SK-N-SH treated with all-trans-retinoic acid at 6 μM for 48 hours (cell line): ENCODE results near the gene NPM3.

ENCODE experiments used
- BACH2 ChIP-seq: fragments of 250-450 bp; sonication (Bioruptor Pico); IDR thresholded peaks from 2 replicates; pipeline ENCODE4 v1.9.0; 2021; ENCODE audit warnings: mild to moderate bottlenecking, borderline replicate concordance
- CREB5 ChIP-seq: fragments of 250-450 bp; sonication (Bioruptor Pico); IDR thresholded peaks from 2 replicates; pipeline ENCODE4 v1.5.1; 2020; ENCODE audit warnings: low read depth, mild to moderate bottlenecking, moderate library complexity
- ESRRG ChIP-seq: fragments of 250-450 bp; sonication (Bioruptor Pico); IDR thresholded peaks from 2 replicates; pipeline ENCODE4 v1.6.1; 2021; ENCODE audit warnings: mild to moderate bottlenecking
- GLIS3 ChIP-seq: fragments of 250-450 bp; sonication (Bioruptor Pico); IDR thresholded peaks from 2 replicates; pipeline ENCODE4 v1.5.0; 2020; ENCODE audit warnings: mild to moderate bottlenecking, moderate library complexity
- PATZ1 ChIP-seq: fragments of 250-450 bp; sonication (Bioruptor Pico); IDR thresholded peaks from 2 replicates; pipeline ENCODE4 v1.8.0; 2020; ENCODE audit warnings: mild to moderate bottlenecking, moderate library complexity, borderline replicate concordance
- POU6F1 ChIP-seq: fragments of 250-450 bp; sonication (Bioruptor Pico); IDR thresholded peaks from 2 replicates; pipeline ENCODE4 v1.8.0; 2021; ENCODE audit warnings: low read depth, mild to moderate bottlenecking, moderate library complexity, borderline replicate concordance
- PPARA ChIP-seq: fragments of 250-450 bp; sonication (Bioruptor Pico); IDR thresholded peaks from 2 replicates; pipeline ENCODE4 v1.5.0; 2020; ENCODE audit warnings: mild to moderate bottlenecking, borderline replicate concordance
- RARB ChIP-seq: fragments of 250-450 bp; sonication (Bioruptor Pico); IDR thresholded peaks from 2 replicates; pipeline ENCODE4 v1.8.0; 2021; ENCODE audit warnings: mild to moderate bottlenecking, moderate library complexity
- TSHZ2 ChIP-seq: fragments of 250-450 bp; sonication (Bioruptor Pico); IDR thresholded peaks from 2 replicates; pipeline ENCODE4 v1.5.0; 2020; ENCODE audit warnings: mild to moderate bottlenecking, moderate library complexity
- ZC3H10 ChIP-seq: fragments of 250-450 bp; sonication (Bioruptor Pico); IDR thresholded peaks from 2 replicates; pipeline ENCODE4 v1.5.1; 2021; ENCODE audit warnings: mild to moderate bottlenecking, moderate library complexity
- ZFP3 ChIP-seq: fragments of 250-450 bp; sonication (Bioruptor Pico); IDR thresholded peaks from 2 replicates; pipeline ENCODE4 v1.5.0; 2020; ENCODE audit warnings: mild to moderate bottlenecking, moderate library complexity
- ZFP30 ChIP-seq: fragments of 450-650 bp; formaldehyde crosslinking; IDR thresholded peaks from 2 replicates; pipeline ENCODE4 v1.5.0; 2022; ENCODE audit warnings: mild to moderate bottlenecking, moderate library complexity
- ZNF8 ChIP-seq: fragments of 450-650 bp; formaldehyde crosslinking; IDR thresholded peaks from 2 replicates; pipeline ENCODE4 v1.5.0; 2020; ENCODE audit warnings: mild to moderate bottlenecking, moderate library complexity

- TF ChIP-seq CREB5 (CRISPR knock-in tag) (no peak), GLIS3 (CRISPR knock-in tag) (no peak), PATZ1 (CRISPR knock-in tag) (no peak), ZFP3 (CRISPR knock-in tag) (no peak), RARB (CRISPR knock-in tag) (no peak), ZNF8 (CRISPR knock-in tag) (no peak), BACH2 (CRISPR knock-in tag) (no peak), TSHZ2 (CRISPR knock-in tag) (no peak), ZC3H10 (CRISPR knock-in tag) (no peak), PPARA (CRISPR knock-in tag) (no peak), ESRRG (CRISPR knock-in tag) (no peak), ZFP30 (no peak), POU6F1 (CRISPR knock-in tag) (no peak)
Measured at GRCh38 chr10:101776161-101776817, 7.0 kb downstream of the NPM3 start.
